ENCODE results near the gene HEPN1. TPM values are rescaled to one million over a fixed set of nuclear protein-coding genes. Genes with fewer than 3 reads are reported as not detected.

The HEPN1 gene
- total and polyA plus RNA-seq, 9 of the 15 experiments (the other 6 are each of a cell fraction or from before 2014, with no cell fraction given), result not detected

DNA sequence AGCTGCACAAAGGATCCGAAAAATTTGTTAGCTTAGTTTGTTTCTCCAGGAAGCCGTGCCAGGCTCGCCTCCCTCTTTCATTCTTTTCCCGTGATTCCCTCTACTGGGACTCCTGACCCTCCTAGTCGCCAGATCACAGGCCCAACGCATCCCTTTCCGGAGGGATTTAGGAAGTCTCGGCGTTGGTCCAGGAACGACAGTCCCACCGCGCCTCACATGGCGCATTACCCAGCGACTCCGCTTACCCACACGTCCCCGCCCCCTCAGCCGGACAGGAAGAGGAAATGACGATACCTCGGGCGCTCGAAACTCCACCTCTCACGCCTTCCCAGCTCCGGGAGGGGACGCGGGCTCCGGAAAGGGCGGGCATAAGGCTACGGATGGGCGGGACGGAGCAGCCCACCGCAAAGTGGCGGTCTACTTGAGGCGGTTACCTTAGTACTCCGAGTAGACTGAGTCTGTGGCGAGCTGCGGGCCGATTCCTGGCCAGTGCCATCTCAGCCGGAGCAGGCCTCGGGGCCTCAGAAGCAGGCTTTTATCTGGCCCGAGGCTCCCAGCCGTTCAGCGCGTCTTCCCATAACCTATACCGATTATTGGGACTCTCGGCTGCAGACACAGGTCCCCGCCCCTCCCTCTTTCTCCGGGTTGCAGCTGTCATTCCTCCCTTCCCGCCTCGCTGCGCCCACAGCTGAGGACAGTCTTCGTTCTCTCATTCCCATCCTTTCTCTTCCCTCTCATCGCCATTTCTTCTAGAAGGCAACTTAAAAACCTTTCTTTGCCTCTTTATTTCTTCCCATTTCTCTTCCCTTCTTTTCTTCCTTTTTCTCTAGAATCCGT is 34.9 kb downstream of the HEPN1 start, which contains the start of gene CCDC15 (continued):
- TF ChIP-seq SIN3A (IDR thresholded peaks at IDR 0.05; ENCODE audit: borderline replicate concordance in 2 of 2, control insufficient read depth in 1 of 2, low read depth in 2 of 2, low read length in 2 of 2) (peak in 1 of 2 experiments; percentile 73; a peak in 3 of 4 replicates), TAF1 (IDR thresholded peaks at IDR 0.05; ENCODE audit: control insufficient read depth, extremely low read depth, insufficient read depth, low read length, severe bottlenecking) (peak; percentile 84), HNRNPUL1 (IDR thresholded peaks at IDR 0.05; ENCODE audit: low read length) (no peak), ZNF436 (CRISPR knock-in tag; IDR thresholded peaks at IDR 0.05) (no peak), HNRNPH1 (optimal IDR thresholded peaks at IDR 0.05; ENCODE audit: low read depth, low read length) (no peak), PTTG1 (tag; IDR thresholded peaks at IDR 0.05; ENCODE audit: low read depth) (no peak), SPI1 (IDR thresholded peaks at IDR 0.05; ENCODE audit: borderline replicate concordance, low read depth, low read length) (peak; percentile 69), ZNF324 (CRISPR knock-in tag; IDR thresholded peaks at IDR 0.05) (no peak), PCBP1 (IDR thresholded peaks at IDR 0.05; ENCODE audit: low read depth, low read length, poor library complexity, severe bottlenecking) (no peak), HDAC6 (IDR thresholded peaks at IDR 0.05; ENCODE audit: low read depth, low read length) (no peak), KDM2B (CRISPR knock-in tag; IDR thresholded peaks at IDR 0.05) (no peak), TBL1XR1 (IDR thresholded peaks at IDR 0.05; ENCODE audit: low read length in 2 of 2) (peak in 1 of 2 experiments; percentile 10; a peak in 1 of 4 replicates), ZNF282 (CRISPR knock-in tag; IDR thresholded peaks at IDR 0.05) (no peak), ETS2 (tag; IDR thresholded peaks at IDR 0.05; ENCODE audit: borderline replicate concordance, poor library complexity, severe bottlenecking) (no peak)
- TF ChIP-seq, protein P1, sequence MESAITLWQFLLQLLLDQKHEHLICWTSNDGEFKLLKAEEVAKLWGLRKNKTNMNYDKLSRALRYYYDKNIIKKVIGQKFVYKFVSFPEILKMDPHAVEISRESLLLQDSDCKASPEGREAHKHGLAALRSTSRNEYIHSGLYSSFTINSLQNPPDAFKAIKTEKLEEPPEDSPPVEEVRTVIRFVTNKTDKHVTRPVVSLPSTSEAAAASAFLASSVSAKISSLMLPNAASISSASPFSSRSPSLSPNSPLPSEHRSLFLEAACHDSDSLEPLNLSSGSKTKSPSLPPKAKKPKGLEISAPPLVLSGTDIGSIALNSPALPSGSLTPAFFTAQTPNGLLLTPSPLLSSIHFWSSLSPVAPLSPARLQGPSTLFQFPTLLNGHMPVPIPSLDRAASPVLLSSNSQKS (CRISPR knock-in tag; IDR thresholded peaks at IDR 0.05), result no peak
- TF ChIP-seq, protein P2, sequence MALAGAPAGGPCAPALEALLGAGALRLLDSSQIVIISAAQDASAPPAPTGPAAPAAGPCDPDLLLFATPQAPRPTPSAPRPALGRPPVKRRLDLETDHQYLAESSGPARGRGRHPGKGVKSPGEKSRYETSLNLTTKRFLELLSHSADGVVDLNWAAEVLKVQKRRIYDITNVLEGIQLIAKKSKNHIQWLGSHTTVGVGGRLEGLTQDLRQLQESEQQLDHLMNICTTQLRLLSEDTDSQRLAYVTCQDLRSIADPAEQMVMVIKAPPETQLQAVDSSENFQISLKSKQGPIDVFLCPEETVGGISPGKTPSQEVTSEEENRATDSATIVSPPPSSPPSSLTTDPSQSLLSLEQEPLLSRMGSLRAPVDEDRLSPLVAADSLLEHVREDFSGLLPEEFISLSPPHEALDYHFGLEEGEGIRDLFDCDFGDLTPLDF (CRISPR knock-in tag; IDR thresholded peaks at IDR 0.05), result peak; percentile 70; the same call in 1 of the 2 replicates
- TF ChIP-seq, protein P3, sequence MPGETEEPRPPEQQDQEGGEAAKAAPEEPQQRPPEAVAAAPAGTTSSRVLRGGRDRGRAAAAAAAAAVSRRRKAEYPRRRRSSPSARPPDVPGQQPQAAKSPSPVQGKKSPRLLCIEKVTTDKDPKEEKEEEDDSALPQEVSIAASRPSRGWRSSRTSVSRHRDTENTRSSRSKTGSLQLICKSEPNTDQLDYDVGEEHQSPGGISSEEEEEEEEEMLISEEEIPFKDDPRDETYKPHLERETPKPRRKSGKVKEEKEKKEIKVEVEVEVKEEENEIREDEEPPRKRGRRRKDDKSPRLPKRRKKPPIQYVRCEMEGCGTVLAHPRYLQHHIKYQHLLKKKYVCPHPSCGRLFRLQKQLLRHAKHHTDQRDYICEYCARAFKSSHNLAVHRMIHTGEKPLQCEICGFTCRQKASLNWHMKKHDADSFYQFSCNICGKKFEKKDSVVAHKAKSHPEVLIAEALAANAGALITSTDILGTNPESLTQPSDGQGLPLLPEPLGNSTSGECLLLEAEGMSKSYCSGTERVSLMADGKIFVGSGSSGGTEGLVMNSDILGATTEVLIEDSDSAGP (CRISPR knock-in tag; IDR thresholded peaks at IDR 0.05), result no peak
- TF ChIP-seq, protein P4, sequence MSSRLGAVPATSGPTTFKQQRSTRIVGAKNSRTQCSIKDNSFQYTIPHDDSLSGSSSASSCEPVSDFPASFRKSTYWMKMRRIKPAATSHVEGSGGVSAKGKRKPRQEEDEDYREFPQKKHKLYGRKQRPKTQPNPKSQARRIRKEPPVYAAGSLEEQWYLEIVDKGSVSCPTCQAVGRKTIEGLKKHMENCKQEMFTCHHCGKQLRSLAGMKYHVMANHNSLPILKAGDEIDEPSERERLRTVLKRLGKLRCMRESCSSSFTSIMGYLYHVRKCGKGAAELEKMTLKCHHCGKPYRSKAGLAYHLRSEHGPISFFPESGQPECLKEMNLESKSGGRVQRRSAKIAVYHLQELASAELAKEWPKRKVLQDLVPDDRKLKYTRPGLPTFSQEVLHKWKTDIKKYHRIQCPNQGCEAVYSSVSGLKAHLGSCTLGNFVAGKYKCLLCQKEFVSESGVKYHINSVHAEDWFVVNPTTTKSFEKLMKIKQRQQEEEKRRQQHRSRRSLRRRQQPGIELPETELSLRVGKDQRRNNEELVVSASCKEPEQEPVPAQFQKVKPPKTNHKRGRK (tag; IDR thresholded peaks at IDR 0.05), result 0 out of 2 replicates have a peak, but pooled peaks have one; percentile 56
- TF ChIP-seq, protein P5, sequence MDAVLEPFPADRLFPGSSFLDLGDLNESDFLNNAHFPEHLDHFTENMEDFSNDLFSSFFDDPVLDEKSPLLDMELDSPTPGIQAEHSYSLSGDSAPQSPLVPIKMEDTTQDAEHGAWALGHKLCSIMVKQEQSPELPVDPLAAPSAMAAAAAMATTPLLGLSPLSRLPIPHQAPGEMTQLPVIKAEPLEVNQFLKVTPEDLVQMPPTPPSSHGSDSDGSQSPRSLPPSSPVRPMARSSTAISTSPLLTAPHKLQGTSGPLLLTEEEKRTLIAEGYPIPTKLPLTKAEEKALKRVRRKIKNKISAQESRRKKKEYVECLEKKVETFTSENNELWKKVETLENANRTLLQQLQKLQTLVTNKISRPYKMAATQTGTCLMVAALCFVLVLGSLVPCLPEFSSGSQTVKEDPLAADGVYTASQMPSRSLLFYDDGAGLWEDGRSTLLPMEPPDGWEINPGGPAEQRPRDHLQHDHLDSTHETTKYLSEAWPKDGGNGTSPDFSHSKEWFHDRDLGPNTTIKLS (IDR thresholded peaks at IDR 0.05; ENCODE audit: borderline replicate concordance, low read depth), result no peak

Data from K562 (cell line).